ENCODE results near the gene CLMN.

GRCh38 chr14:95341115-95341514, 21.4 kb upstream of the CLMN start:
- TF ChIP-seq CTCF (IDR thresholded peaks at IDR 0.05) (no peak), POLR2A (IDR thresholded peaks at IDR 0.05; ENCODE audit: low read depth) (no peak), EP300 (IDR thresholded peaks at IDR 0.05) (no peak)

Data from esophagus muscularis mucosa (tissue), 4 donors.